GM12865 (cell line): Measurements from ENCODE around the gene VWCE.

Source experiments
- DNase-seq: peaks from one replicate; pipeline ENCODE4 v3.0.0; 2010; ENCODE audit warnings: low read depth
- H3K4me3 ChIP-seq: 2 replicates; pipeline ENCODE4 v1.5.1; 2011; ENCODE audit warnings: mild to moderate bottlenecking, low read depth, low read length, control low read depth
- CTCF ChIP-seq: IDR thresholded peaks from 2 replicates; pipeline ENCODE4 v1.5.1; 2011; ENCODE audit warnings: low read length, control low read depth, low read depth, inconsistent platforms; ENCODE audit not compliant: insufficient read depth; ENCODE audit errors: missing control alignments

The VWCE gene

GRCh38 chr11:61333550-61334433, 38.7 kb upstream of the VWCE start:
- peak overlapping the region; percentile 90 for H3K4me3 ChIP-seq
- TF ChIP-seq CTCF: no peak
- DNase-seq: peak; percentile 30

- no peak for TF ChIP-seq CTCF
- DNase-seq: peak; percentile 97
- peak within 1 kb of the TSS; percentile 90 for H3K4me3 ChIP-seq
Measured at GRCh38 chr11:61332797-61333549, 37.9 kb upstream of the VWCE start, which contains the start of the genes DDB1 and TKFC. Gene DDB1 (minus strand): TSS chr11:61333105. CDS start chr11:61332968, 137 bp downstream. Gene TKFC (plus strand): TSS chr11:61333228. CDS start chr11:61334729, 1,501 bp downstream.

- H3K4me3 ChIP-seq: peak overlapping the region; percentile 90
- TF ChIP-seq CTCF: no peak
- no peak for DNase-seq
Measured at GRCh38 chr11:61332281-61332796, 37.2 kb upstream of the VWCE start.

GRCh38 chr11:61331651-61332050, 36.5 kb upstream of the VWCE start:
- no peak for DNase-seq
- peak overlapping the region; percentile 90 for H3K4me3 ChIP-seq
- no peak for TF ChIP-seq CTCF

- TF ChIP-seq CTCF: no peak
- no peak overlapping the region for H3K4me3 ChIP-seq
Measured at GRCh38 chr11:61329871-61330270, 34.8 kb upstream of the VWCE start.

GRCh38 chr11:61328351-61328750, 33.2 kb upstream of the VWCE start:
- no peak overlapping the region for H3K4me3 ChIP-seq
- no peak for DNase-seq
- no peak for TF ChIP-seq CTCF

More at GRCh38 chr11:61329871-61330270, 34.8 kb upstream of the VWCE start:
- DNase-seq: no peak
